HG02588 (cell line): ENCODE data around the gene PACC1.
A peak's percentile ranks its signal among the peaks of the same experiment; 100 is the strongest.

Source experiments
- ATAC-seq: cut with Tn5 transposase; IDR thresholded peaks from one replicate; pipeline ENCODE4 v1.9.1; 2021; ENCODE audit warnings: mild to moderate bottlenecking, moderate library complexity; ENCODE audit not compliant: unreplicated experiment

The PACC1 gene

GRCh38 chr1:212414328-212415106 is at the start of gene PACC1:
Gene PACC1, minus strand, starts transcription at chr1:212414886. Its CDS starts 129 bp downstream, at chr1:212414757.
- ATAC-seq = peak; percentile 97

GRCh38 chr1:212463565-212464285 is 49.0 kb upstream of the PACC1 start:
- no peak for ATAC-seq

- ATAC-seq = no peak
These were observed 47.4 kb upstream of the PACC1 start for GRCh38 chr1:212461916-212462660.

GRCh38 chr1:212460376-212460775 is 45.7 kb upstream of the PACC1 start:
- ATAC-seq = no peak

GRCh38 chr1:212459656-212460055 is 45.0 kb upstream of the PACC1 start:
- no peak for ATAC-seq

- ATAC-seq = no peak
These were observed 44.1 kb upstream of the PACC1 start for GRCh38 chr1:212458817-212459216.

- no peak for ATAC-seq
These were observed 43.2 kb upstream of the PACC1 start for GRCh38 chr1:212457740-212458338.

GRCh38 chr1:212455803-212456528 is 41.3 kb upstream of the PACC1 start:
- ATAC-seq = no peak

- no peak for ATAC-seq
These were observed 40.7 kb upstream of the PACC1 start for GRCh38 chr1:212455401-212455800.

GRCh38 chr1:212454741-212455140 is 40.1 kb upstream of the PACC1 start:
- no peak for ATAC-seq

GRCh38 chr1:212453156-212453857 is 38.6 kb upstream of the PACC1 start:
- ATAC-seq = no peak

GRCh38 chr1:212452323-212453155 is 37.9 kb upstream of the PACC1 start:
- no peak for ATAC-seq

GRCh38 chr1:212451416-212452322 is 37.0 kb upstream of the PACC1 start:
- no peak for ATAC-seq

GRCh38 chr1:212450331-212450881 is 35.7 kb upstream of the PACC1 start:
- ATAC-seq = no peak

GRCh38 chr1:212447478-212447877 is 32.8 kb upstream of the PACC1 start:
- no peak for ATAC-seq

- ATAC-seq = no peak
These were observed 31.6 kb upstream of the PACC1 start for GRCh38 chr1:212446333-212446732.

- ATAC-seq = no peak
These were observed 27.7 kb upstream of the PACC1 start for GRCh38 chr1:212442408-212442807.

GRCh38 chr1:212440419-212440818 is 25.7 kb upstream of the PACC1 start:
- ATAC-seq = no peak
